Skin of body (tissue), 2 donors: ENCODE data around the gene TAF10. TPM values are rescaled to one million over a fixed set of nuclear protein-coding genes. Genes with fewer than 3 reads are reported as not detected.

ENCODE experiments used
- DNase-seq: peaks from one replicate; lab custom pipeline; 2025; lab: John Stamatoyannopoulos, UW
- total RNA-seq: library from RNA; depleted of rRNA; stranded (reverse); fragments of >200 nt; gene quantifications from one replicate; pipeline ENCODE4 v1.2.3, GENCODE V29; 2014

TAF10 gene
- total RNA-seq, 1 donor from 2014 or later: 15.3 TPM

GRCh38 chr11:6640985-6641701 is 29.1 kb upstream of the TAF10 start:
- DNase-seq: no peak

GRCh38 chr11:6640036-6640984 is 28.3 kb upstream of the TAF10 start:
- DNase-seq: no peak

- DNase-seq: no peak
Measured at GRCh38 chr11:6638429-6638828, 26.4 kb upstream of the TAF10 start.

- DNase-seq: no peak
Measured at GRCh38 chr11:6637871-6638270, 25.9 kb upstream of the TAF10 start.

- no peak for DNase-seq
Measured at GRCh38 chr11:6636480-6636879, 24.5 kb upstream of the TAF10 start.

- peak; percentile 62 for DNase-seq
Measured at GRCh38 chr11:6635082-6635932, 23.3 kb upstream of the TAF10 start.

- no peak for DNase-seq
Measured at GRCh38 chr11:6634534-6634933, 22.5 kb upstream of the TAF10 start.

GRCh38 chr11:6633422-6634408 is 21.7 kb upstream of the TAF10 start:
- DNase-seq: no peak

GRCh38 chr11:6632116-6633073 is 20.4 kb upstream of the TAF10 start:
- DNase-seq: no peak

GRCh38 chr11:6631361-6631890 is 19.4 kb upstream of the TAF10 start:
- DNase-seq: no peak

GRCh38 chr11:6630632-6631291 is 18.7 kb upstream of the TAF10 start:
- DNase-seq: no peak

- DNase-seq: no peak
Measured at GRCh38 chr11:6629892-6630631, 18.0 kb upstream of the TAF10 start.

- DNase-seq: no peak
Measured at GRCh38 chr11:6629573-6629891, 17.5 kb upstream of the TAF10 start.

GRCh38 chr11:6628526-6628925 is 16.5 kb upstream of the TAF10 start:
- DNase-seq: no peak

- DNase-seq: no peak
Measured at GRCh38 chr11:6627762-6628241, 15.8 kb upstream of the TAF10 start.

- DNase-seq: no peak
Measured at GRCh38 chr11:6626971-6627761, 15.2 kb upstream of the TAF10 start.
